HepG2 (cell line): ENCODE measurements around the gene MYL12B.

Source experiments
- CTCF ChIP-seq: sonication (generic); formaldehyde crosslinking; IDR thresholded peaks from 2 replicates; pipeline ENCODE4 v1.5.0; 2020; ENCODE audit warnings: mild to moderate bottlenecking, missing genetic modification reagents, moderate library complexity
- POLR2A ChIP-seq, 2 experiments: IDR thresholded peaks; 2 replicates each; pipeline ENCODE4 v1.6.1; 2011; ENCODE audit warnings: low read depth in 2 of 2, low read length in 2 of 2, mild to moderate bottlenecking in 1 of 2, moderate library complexity in 1 of 2; ENCODE audit not compliant: insufficient read depth in 1 of 2
- POLR2AphosphoS5 ChIP-seq: IDR thresholded peaks from 2 replicates; pipeline ENCODE4 v1.6.1; 2012; ENCODE audit warnings: low read depth, low read length
- SNAI1 ChIP-seq: sonication (generic); formaldehyde crosslinking; IDR thresholded peaks from 2 replicates; pipeline ENCODE4 v1.5.0; 2020; ENCODE audit warnings: mild to moderate bottlenecking, missing genetic modification reagents, borderline replicate concordance
- ZNF841 ChIP-seq: sonication (generic); formaldehyde crosslinking; IDR thresholded peaks from 2 replicates; pipeline ENCODE4 v1.8.1; 2023; ENCODE audit warnings: missing genetic modification reagents, borderline replicate concordance

- TF ChIP-seq POLR2AphosphoS5 (no peak), CTCF (peak; percentile 71), POLR2A (IDR thresholded peaks at IDR 0.05; ENCODE audit: insufficient read depth in 1 of 2, low read depth in 2 of 2, low read length in 2 of 2) (no peak), SNAI1 (no peak), ZNF841 (CRISPR knock-in tag) (no peak)
Measured at GRCh38 chr18:3281456-3282400, 19.8 kb downstream of the MYL12B start.
